ENCODE data around the gene PCP4L1.
A peak's percentile ranks its signal among the peaks of the same experiment; 100 is the strongest.

Gene PCP4L1

DNA sequence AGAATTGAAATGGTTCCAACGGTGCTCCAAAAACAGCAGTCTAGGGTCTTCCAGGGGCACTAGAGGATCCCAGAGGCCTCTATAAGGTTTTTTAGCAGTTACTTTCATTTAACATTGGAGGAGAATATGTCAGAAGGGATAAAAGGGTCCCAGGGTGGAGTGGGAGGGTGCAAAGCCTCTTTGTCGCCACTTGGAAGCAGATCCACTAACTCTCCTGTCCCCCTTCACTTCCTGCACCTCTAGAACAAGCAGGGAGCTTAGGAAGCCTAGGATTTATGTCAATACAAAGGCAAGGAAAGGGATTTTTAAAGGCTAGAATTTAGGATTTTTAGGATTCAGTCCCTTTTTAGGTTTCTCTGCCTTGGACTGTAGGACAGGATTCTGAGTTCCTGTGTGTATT, 8.3 kb downstream of the PCP4L1 start:
- no peak for DNase-seq (ENCODE audit: low read depth in 2 of 3, low spot score in 2 of 3)

DNA sequence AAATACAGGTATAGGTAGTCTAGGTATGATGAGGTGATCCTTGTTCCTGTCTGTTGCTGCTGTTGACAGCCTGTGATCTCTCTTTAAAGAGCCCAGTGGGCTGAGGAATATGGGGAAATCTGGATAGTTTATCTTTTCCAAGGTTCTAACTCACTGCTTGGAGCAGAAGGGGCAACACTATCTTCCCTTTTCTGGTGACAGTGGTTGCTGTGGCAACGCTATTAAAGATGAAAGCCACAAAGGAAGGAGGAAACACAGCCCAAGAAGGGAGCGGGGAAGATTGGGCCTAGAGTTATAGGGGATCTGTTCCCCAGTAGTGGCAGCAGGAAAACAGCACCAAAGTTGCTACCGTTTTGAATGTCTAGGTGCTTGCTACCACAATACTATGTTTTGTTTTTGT, 8.8 kb downstream of the PCP4L1 start:
- no peak for DNase-seq (ENCODE audit: low read depth in 2 of 3, low spot score in 2 of 3)

DNA sequence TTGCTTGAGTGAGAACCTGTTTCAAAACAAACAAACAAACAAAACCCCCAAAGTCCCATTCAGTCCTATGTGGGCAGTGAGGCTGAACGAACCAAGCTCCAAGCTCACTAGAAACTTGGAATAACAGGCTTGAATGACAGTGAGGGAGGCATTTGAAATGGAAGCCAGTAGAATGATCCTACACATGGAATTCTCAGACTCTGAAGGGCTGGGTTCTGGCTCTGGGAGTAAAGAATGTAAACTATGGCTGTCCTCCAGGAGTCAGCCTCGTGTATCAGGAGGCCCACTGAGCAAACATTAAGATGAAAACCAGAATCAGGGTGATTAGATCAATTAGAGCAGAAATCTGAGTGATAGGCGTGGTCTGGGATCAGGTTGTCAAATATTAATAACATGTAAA, 14.9 kb downstream of the PCP4L1 start:
- no peak for DNase-seq (ENCODE audit: low read depth in 2 of 3, low spot score in 2 of 3)

DNA sequence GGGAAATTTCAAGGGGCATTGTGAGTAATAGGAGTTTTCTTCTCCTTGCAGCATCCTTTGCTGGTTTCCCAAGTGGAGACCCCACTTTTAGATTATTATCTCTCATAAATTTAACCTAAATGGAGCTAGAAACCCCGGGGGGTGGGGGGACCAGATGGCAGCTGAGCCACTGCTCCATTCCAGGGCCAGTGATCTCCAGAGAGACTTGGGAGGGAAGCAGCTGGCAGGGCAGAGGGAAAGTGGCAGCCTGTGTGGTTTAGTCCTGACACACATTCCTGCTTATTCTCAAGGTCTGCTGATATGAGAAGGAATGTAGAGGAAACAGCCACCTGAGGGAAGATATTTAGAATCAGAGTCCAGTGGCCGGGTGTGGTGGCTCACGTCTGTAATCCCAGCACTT, 16.3 kb downstream of the PCP4L1 start:
- no peak for DNase-seq (ENCODE audit: low read depth in 2 of 3, low spot score in 2 of 3)

DNA sequence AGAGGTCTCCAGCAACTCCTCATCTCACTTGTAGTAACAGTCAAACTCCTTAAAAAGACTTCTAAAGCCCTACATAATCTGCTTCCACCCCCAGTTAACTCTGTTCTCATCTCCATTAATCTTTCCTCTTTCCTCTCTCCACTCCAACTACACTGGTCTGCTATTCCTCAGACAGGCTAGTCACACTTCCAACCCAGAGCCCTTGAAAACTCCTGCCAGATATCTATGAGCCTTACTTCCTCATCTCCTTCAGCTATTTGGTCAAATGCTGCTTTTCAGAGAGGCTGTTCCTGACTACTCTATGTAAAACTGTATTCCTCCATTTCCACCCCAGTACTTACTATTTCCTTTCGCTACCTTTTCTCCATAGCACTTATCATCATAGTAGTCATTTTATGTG, 24.4 kb downstream of the PCP4L1 start:
- DNase-seq (ENCODE audit: low read depth in 2 of 3, low spot score in 2 of 3): no peak

DNA sequence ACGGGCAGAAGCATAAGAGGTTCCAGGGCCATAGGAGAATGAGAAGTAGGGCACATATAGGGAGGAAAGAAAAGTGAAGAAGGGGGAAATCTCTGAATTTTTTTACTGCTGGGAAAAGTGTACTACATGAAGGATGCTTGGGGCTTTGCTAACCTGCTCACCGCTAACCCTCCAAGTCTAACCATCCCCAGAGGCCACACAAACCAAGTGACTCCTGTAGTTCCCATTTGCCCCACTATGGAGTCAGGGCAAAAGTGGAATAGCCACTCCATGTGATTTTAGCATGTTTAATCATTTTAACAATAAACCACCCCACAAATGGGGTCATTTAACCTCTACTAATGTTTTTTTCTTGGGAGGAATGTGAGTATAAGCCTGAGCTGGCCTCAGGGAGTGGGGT, 26.6 kb downstream of the PCP4L1 start:
- no peak for DNase-seq (ENCODE audit: low read depth in 2 of 3, low spot score in 2 of 3)

DNA sequence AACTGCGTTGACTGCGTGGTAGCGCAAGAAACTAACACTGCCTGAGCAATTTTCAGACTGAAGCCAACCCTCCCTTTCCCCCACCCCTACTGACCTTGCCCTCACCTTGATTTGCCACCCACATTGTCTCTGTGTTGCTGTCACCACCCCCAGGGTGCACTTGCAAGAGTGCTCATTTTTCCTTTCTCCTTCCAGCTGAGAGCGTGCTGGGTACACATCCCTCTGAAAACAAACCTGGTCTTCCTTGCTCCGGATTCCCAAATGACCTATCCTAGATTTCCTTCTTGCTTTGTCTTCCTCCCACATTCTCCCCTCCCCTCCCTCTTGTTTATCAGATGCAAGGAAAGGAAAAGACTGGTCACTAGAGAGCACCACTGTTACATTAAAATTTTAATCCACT, 27.0 kb downstream of the PCP4L1 start:
- no peak for DNase-seq (ENCODE audit: low read depth in 2 of 3, low spot score in 2 of 3)

DNA sequence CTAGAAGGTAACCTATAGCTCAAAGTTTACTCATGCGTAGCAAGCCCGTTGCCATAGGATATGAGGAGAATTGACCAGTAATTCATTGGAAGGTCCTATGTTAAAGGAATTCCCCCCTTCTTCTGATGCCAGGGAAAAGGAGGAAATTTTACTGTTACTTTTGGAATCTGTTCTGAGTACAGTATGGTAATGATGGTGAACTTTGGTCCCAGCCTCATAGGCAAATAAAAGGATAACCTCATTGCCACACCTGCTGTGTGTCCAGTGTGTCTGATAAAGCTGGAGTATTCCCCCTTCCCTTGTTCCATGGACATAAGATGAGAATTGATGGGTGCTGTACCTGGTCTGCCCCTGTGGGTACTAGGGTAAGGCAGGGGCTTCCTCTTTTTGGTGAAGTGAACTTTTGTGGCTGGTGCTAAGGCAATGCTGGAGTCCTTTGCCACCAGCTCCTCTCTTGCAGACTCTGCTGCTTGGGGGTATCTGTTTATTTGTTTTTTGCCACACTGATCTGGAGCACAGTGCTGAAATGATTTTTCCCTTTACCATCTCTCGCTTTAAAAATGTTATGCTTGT, 29.0 kb downstream of the PCP4L1 start:
- no peak for DNase-seq (ENCODE audit: low read depth in 2 of 3, low spot score in 2 of 3)

DNA sequence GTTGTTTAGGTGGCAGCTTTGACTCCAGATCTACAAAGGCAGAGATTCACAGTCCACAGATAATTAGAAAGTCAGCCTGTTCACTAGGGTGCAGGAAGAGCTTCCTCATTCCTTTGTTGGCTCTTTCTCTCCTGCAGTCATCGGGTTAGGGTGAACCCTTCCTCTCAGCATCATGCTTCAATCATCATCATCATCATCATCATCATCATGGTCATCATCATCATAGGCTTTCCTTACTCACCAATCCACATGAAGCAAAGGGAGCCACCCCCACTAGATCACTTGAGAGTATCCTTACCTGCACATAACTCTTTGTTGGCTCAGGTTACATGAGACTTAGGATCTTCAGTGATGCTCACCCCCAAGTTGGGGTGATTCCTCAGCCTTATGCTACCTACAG, 32.2 kb downstream of the PCP4L1 start:
- DNase-seq (ENCODE audit: low read depth in 2 of 3, low spot score in 2 of 3): no peak

DNA sequence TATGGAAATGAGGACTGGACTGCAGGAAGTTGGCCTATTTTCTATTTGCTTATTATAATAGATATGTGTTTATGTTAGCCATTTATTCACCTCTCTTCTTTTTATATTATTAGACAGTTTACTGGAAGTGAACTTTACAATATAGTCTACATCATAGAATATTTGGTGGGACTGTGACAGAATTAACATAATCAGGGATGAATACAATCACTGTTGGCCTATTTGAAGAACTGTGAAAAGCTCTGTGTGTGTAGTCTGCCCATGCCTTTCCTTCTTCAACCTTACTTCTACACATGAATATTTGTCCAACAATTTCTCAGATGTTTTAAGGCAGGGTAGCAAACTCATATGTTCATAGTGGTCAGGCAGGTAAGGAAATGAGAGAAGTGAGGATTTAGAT, 38.9 kb downstream of the PCP4L1 start:
- DNase-seq (ENCODE audit: low read depth in 2 of 3, low spot score in 2 of 3): no peak

DNA sequence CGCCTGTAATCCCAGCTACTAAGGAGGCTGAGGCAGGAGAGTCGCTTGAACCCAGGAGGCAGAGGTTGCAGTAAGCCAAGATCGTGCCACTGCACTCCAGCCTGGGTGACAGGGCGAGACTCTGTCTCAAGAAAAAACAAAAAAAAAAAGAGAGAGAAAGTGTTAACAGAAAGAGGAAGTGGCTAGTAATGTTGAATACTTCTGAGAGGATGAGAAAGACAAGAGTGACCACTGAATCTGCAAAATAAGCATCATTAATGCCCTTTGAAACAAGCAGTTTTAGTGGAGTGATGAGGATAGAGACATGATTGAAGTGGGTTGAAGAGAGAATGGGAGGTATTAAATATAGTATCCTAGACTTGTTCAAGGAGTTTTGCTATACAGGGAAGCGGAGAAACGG, 39.6 kb downstream of the PCP4L1 start:
- DNase-seq (ENCODE audit: low read depth in 2 of 3, low spot score in 2 of 3): no peak

DNA sequence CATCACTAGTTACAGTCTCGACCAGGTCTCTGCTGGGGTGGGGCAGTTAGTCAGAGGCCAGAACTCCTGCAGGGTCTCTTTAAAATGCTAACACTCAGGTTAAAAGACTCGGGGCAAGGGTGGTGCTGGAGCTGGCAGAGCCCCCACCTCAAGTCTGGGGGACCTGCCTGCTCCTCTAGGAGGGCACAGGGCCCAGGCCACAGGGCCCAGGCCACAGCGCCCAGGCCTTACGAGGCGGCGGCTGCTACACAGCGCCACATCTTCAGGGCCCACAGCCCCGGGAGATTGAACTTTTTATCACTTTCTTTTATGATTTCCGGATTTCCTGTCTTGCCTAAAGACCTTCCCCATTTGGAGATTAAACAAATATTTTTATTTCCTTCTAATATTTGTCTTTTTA, 40.8 kb downstream of the PCP4L1 start:
- no peak for DNase-seq (ENCODE audit: low read depth in 2 of 3, low spot score in 2 of 3)

DNA sequence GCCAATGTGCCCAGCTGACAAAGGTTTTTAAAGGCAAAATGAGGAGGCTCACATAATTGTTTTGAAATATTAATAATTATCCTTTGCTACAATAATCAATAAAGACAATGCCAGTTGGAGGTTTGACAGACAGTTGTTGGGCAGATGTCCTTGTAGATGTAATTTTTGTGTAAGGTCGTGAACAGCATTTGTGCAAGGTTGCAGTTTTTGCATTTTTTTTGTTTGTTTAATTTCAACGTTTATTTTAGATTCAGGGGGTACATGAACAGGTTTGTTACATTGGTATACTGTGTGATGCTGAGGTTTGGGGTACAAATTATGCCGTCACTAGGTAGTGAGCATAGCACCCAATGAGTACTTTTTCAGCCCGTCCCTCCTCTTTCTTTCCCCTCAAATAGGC, 41.9 kb downstream of the PCP4L1 start:
- DNase-seq (ENCODE audit: low read depth in 2 of 3, low spot score in 2 of 3): no peak

DNA sequence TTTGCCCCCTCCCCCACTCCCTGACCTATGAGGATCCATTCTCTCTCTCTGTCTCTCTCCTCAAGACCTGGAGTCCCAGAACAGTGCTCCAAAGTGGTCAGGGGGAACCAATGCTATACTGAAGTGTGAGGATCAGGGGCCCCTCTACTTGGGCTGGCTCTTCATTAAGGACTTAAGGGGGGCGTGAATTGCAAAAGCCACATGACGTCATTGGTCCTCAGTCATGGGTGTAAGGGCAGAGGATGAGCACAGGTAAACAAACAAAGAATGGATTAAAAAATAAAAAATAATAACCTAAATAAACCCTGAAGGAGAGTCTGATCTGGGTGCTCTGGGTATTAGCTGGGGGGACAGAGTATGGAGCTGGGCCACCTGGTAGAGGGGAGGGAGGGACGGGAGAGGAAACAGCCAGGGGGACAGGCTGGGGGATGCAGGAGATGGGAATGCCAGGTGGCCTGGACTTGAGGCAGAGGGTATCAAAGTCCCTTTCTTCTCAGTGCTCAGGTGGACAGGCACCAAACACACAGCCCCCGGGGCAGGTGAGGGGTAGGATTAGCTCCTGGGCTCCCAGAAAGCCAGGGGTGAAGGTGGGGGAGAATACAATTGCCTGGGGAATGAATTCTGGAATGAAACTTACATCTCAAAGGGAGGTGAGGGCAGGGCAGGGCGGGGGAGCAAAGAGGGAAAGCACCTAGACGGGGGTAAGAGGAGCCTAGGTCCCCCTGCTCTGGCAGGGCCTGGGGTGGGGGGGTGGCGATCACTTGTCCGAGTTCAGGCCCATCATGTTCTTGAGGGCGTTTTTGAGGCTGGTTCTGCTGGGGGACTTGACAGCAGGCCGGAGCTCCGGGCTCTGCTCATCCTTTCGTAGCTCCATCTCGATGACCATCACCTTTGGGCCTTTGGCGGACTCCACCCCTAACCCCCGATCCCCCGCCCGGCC, 46.7 kb downstream of the PCP4L1 start:
- no peak for DNase-seq (ENCODE audit: low read depth in 2 of 3, low spot score in 2 of 3)

DNA sequence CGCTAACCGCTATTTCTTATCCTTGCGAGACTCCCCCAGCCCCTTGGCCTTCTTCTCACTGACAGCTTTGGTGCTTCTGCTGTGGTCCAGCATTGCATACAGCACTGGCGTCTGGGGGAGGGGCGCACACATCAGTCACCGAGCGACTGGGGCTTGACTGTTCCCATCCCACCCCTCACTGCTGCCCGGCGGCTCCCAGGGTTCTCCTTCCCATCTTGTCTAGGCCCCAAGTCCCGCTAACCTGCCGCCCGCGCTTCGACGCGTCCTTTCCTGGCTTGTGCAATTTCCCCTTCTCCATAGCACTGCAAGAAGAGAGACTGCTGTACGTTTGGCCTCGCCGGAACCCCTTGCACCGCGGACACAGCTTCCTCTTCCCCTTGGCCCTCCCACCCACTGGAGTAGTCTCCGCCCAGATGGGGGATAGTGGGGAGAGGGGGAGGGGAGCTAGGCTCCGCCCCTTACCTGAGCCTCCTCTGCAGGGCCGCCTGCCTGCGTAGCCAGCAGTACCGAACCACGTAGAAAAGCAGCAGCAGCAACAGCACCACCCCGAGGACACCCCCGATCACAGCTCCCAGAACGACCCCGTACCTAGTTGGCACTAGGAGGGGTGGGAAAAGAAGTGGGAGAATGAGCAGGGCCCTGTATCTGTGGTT, 47.4 kb downstream of the PCP4L1 start:
- DNase-seq (ENCODE audit: low read depth in 2 of 3, low spot score in 2 of 3): peak; percentile 55 to 66 (median 59)

DNA sequence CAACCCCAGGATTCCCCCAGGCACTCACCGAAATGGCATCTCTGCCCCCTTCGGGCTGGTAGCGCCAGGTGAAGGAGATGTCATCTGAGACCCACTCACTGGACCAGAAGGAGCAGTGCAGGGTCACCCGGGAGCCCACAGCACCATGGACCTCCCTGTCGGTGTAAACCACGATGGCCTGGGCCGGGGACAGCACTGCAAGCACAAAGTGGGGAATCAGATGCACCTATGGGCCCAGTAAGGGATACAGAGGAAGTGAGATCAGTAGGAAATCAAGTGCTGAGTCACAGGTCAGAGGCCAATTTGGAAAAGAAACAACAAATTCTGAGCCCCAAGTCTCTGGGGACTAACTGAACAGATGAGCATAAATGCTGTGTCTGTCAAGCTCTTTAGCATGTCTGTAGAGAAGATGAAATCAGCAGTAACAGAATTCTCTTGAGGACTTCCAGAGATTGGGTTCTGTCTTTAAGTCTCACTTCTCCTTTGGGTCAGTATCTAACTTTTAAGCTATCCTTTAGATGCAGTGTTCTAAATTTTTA, 48.8 kb downstream of the PCP4L1 start:
- no peak for DNase-seq (ENCODE audit: low read depth in 2 of 3, low spot score in 2 of 3)

DNA sequence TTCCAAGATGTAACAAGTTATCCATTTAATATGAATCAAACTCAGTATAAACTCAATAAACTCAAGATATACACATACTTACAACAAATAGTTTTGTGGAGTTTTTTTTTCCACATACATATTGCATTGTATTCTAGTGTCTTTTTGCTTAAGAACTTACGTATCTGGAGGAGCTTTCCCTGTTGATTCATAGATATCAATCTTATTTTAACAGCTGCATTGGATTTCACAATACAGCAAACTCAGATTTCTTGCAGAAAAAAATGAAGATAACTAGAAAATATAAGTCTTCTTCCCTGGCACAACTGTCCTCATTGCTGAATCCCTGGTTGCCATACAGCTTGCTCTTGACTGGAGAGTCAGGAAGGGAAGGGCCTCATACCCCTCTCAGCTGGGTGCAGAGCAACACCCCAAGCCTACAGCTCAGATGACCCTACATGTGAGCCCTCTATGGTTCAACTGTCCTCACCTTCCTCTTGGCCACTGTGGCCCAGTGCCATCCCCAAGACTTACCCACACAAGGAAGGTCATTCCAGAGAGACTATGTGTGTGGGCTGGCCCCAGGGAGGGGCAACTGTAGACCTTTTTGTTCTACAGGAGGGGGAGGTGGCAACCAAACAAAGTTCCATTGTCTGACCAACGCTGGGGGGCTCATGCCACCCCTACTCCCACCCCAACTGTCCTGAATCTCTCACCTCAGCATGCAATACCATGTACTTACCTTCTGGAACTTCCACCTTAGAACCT, 49.5 kb downstream of the PCP4L1 start:
- no peak for DNase-seq (ENCODE audit: low read depth in 2 of 3, low spot score in 2 of 3)

DNA sequence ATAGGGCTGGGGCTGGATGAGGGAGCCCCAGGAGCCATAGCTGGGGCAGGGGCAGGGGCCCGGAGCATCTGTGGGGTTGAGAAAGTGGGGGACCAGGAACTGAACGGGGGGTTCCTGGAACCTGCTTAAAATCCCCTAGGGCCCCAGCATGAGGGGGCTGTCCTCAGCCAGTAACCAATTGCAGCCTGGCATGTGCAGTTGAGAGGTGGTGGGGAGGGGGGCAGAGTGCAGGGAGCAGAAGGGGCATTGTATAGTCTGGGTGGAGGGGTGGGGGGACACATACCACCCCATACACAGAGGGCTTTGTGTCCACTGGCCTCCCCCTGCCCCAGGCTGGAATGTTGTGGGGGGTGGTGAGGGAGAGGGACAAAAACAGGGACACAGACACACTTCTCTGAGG, 51.3 kb downstream of the PCP4L1 start, which contains the start of gene MPZ:
TSS of gene MPZ (minus strand) at position 101 of the 400 bp plus-strand sequence. CDS start at position 38, 63 bp downstream.
- DNase-seq (ENCODE audit: low read depth in 2 of 3, low spot score in 2 of 3): no peak

DNA sequence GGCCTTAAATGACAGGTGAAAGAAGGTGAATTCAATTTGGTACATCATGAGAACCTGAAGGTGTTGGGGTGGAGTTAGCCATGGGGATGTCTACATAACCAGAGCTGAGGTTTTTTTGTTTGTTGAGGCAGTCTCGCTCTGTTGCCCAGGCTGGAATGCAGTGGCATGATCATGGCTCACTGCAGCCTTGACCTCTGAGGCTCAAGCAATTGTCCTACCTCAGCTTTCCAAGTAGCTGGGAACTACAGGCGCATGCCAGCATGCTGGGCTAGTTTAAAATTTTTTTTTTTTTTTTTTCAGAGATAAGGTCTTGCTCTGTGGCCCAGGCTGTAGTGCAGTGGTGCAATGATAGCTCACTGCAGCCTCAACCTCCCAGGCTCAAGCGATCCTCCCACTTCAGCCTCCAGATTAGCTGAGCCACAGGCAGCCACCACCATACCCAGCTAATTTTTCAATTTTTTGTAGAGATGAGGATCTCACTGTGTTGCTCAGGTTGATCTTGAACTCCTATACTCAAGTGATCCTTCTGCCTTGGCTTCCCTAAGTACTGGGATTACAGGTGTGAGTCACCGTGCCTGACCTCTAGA, 53.1 kb downstream of the PCP4L1 start:
- no peak for DNase-seq (ENCODE audit: low read depth in 2 of 3, low spot score in 2 of 3)

DNA sequence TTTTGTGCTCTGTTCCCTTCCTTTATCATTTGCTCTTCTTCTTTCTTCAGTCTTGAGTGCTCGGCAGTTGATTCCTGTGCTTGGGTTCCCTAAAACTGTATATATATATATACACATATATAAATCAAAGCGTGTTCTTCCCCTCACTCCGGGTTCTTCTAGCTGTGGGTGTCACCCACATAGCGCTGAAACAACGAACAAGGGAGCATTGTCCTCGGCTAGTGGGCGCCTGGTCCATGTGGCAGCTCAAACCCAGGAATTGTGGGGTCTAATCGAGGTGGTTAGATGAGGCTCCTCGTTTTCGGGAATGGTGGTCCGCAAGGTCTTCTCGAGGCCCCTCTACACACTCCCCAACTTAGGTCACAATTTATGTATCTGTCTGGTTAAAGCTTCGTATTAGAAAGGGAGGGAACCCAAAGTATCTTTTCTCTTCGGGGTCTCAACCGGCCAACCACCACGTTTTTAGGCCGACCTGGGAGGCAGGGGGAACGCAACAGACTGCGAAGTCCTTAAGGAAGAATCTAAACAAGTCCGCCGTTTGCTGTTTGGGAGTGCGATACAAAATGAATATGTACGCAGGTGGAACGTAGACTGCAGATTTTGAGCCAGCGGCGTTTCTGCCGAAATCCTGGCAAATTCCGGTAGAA, 55.1 kb downstream of the PCP4L1 start:
- DNase-seq (ENCODE audit: low read depth in 2 of 3, low spot score in 2 of 3): no peak
